ENCODE results near the gene COQ7. TPM values are rescaled to one million over a fixed set of nuclear protein-coding genes. Genes with fewer than 3 reads are reported as not detected.

Gene COQ7
- total RNA-seq, 1 donor from 2014 or later, result 29.2 TPM

DNA sequence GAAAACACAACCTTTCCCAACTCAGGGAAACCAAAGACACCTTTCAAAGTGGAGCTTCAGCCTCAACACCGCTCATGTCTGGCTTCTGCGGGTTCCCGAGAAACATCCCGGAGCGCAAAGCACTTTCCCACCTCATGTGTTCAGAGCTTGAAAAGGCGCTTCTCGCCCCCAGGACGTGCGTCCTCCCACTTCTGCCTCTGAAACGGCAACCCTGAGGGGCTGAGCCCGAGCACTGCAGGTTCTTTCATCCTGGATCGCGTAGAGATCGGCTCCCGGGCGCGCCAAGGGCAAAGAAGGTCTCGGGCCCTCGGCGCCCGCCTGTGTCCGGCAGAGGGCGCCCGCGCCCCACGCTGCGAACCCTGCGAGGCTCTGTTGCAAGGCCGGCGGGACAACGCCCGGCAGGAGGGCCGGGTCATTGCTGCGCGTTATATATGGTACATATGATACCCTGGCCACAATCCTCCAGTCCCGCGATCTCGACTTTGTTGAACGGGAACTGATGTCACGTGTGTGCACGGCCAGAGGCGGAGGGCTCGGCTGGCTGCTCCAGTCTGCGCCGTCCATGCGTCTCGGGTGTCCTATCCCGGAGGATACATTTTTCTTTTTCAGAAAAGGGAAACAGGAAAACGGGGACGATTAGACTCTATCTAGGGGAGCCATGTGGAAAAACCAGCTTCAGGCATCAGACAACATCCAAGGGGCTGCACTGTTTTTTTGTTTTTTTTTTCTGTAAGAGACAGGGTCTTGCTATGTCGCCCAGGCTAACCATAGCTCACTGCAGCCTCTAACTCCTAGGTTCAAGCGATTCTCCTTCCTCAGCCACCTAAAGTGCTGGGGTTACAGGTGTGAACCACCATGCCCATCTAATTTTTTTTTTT lies 19.1 kb downstream of the COQ7 start:
- H3K36me3 Mint-ChIP-seq, result peaks cover 9% of the 10 kb centered on the region
- peak; percentile 69 to 92 for DNase-seq (ENCODE audit: low spot score in 2 of 2, unreplicated experiment in 2 of 2)
- peaks cover 3% of the 10 kb centered on the region for H3K27me3 Mint-ChIP-seq (ENCODE audit: low read depth)
- peak overlapping the region; percentile 69 for H3K4me3 Mint-ChIP-seq
- H3K9me3 Mint-ChIP-seq, result peaks cover 10% of the 10 kb centered on the region
- H3K4me1 Mint-ChIP-seq, result peaks cover 15% of the 10 kb centered on the region
- TF ChIP-seq, protein P1, sequence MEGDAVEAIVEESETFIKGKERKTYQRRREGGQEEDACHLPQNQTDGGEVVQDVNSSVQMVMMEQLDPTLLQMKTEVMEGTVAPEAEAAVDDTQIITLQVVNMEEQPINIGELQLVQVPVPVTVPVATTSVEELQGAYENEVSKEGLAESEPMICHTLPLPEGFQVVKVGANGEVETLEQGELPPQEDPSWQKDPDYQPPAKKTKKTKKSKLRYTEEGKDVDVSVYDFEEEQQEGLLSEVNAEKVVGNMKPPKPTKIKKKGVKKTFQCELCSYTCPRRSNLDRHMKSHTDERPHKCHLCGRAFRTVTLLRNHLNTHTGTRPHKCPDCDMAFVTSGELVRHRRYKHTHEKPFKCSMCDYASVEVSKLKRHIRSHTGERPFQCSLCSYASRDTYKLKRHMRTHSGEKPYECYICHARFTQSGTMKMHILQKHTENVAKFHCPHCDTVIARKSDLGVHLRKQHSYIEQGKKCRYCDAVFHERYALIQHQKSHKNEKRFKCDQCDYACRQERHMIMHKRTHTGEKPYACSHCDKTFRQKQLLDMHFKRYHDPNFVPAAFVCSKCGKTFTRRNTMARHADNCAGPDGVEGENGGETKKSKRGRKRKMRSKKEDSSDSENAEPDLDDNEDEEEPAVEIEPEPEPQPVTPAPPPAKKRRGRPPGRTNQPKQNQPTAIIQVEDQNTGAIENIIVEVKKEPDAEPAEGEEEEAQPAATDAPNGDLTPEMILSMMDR (IDR thresholded peaks at IDR 0.05; ENCODE audit: unreplicated experiment), result peak; percentile 97
- H3K27ac Mint-ChIP-seq, result peak overlapping the region; percentile 85

- no peak overlapping the region for H3K27ac Mint-ChIP-seq
- H3K27me3 Mint-ChIP-seq (ENCODE audit: low read depth), result peaks cover 3% of the 10 kb centered on the region
- TF ChIP-seq, protein P1 (IDR thresholded peaks at IDR 0.05; ENCODE audit: unreplicated experiment), result no peak
- no peak for DNase-seq (ENCODE audit: low spot score in 2 of 2, unreplicated experiment in 2 of 2)
- peaks cover 7% of the 10 kb centered on the region for H3K9me3 Mint-ChIP-seq
- no peak overlapping the region for H3K4me3 Mint-ChIP-seq
- peaks cover 15% of the 10 kb centered on the region for H3K4me1 Mint-ChIP-seq
- H3K36me3 Mint-ChIP-seq, result no peaks in the 10 kb centered on the region
These were observed 21.0 kb downstream of the COQ7 start for GRCh38 chr16:19088341-19088916.

DNA sequence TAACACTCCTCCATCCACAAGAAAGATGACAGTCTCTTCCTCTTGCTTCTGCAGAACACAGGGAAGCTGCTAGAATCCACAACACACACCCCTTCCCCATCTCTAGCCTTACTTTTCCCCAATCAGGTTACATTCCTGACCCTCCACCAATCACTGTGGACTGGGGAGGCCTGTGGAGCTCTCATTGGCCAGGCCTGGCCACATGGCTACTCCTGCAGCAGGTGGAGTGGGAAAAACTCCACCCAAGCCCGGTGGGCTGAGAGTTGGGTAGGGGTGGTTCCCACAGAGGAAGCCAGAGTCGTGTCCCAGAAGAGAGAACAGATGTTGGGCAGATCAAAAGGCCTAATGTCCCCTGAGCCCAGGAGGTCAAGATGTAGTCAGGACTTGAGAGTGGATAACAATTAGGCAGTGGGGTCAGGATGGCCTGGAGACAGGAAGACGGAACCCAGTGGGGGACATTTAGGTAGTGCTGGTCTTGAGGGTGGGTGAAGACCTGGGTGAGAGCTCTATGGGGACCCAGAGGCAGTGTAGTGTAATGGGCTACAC lies 22.1 kb downstream of the COQ7 start:
- TF ChIP-seq, protein P1 (IDR thresholded peaks at IDR 0.05; ENCODE audit: unreplicated experiment), result no peak
- H3K4me1 Mint-ChIP-seq, result peaks cover 13% of the 10 kb centered on the region
- H3K36me3 Mint-ChIP-seq, result no peaks in the 10 kb centered on the region
- no peak overlapping the region for H3K27ac Mint-ChIP-seq
- H3K9me3 Mint-ChIP-seq, result peaks cover 7% of the 10 kb centered on the region
- no peak overlapping the region for H3K4me3 Mint-ChIP-seq
- peaks cover 3% of the 10 kb centered on the region for H3K27me3 Mint-ChIP-seq (ENCODE audit: low read depth)
- no peak for DNase-seq (ENCODE audit: low spot score in 2 of 2, unreplicated experiment in 2 of 2)

DNA sequence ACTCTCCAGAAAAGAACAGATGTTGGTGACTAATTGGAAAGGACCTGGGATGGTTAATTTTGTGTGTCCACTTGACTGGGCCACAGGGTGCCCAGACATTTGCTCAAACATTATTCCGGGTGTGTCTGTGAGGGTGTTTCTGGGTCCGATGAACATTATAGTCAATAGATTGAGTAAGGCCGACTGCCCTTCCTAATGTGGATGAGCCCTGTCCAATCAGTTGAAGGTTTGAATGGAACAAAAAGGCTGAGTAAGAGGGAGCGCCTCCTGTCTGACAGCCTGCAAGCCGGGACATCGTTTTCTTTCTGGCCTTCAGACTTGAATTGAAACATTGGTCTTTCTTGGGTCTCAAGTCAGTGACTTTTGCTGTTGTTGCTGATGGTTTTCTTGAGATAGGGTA lies 23.5 kb downstream of the COQ7 start:
- H3K27ac Mint-ChIP-seq, result no peak overlapping the region
- no peak for DNase-seq (ENCODE audit: low spot score in 2 of 2, unreplicated experiment in 2 of 2)
- TF ChIP-seq, protein P1 (IDR thresholded peaks at IDR 0.05; ENCODE audit: unreplicated experiment), result no peak
- peaks cover 3% of the 10 kb centered on the region for H3K27me3 Mint-ChIP-seq (ENCODE audit: low read depth)
- no peaks in the 10 kb centered on the region for H3K36me3 Mint-ChIP-seq
- no peak overlapping the region for H3K4me3 Mint-ChIP-seq
- peaks cover 11% of the 10 kb centered on the region for H3K9me3 Mint-ChIP-seq
- H3K4me1 Mint-ChIP-seq, result peaks cover 7% of the 10 kb centered on the region

DNA sequence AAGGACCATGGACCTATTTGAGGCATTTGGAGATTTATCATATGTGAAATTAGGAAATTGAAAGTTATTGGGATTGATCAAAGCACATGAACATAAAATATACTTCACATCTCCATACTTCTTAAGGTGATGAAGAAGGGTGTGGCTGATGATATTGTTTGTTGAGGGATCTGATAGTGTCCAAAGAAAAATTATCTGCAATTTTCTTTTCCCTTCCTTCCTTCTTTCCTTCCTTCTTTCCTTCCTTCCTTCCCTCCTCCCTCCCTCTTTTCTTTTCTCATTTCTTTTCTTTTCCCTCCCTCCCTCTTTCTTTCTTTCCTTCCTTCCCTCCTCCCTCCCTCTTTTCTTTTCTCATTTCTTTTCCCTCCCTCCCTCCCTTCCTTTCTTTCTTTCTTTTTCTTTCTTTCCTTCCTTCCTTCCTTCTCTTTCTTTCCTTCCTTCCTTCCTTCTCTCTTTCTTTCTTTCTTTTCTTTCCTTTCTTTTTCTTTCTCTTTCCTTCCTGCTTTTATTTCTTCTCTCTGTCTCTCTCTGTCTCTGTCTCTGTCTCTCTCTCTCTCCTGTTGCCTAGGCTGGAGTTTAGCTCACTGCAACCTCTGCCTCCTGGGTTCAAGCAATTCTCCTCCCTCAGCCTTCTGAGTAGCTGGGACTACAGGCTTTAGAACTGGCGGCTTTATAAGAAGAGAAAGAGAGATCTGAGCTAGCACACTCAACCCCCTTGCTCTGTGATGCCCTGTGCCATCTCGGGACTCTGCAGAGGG lies 25.4 kb downstream of the COQ7 start:
- Mint-ChIP-seq H3K27ac (no peak overlapping the region), H3K4me3 (no peak overlapping the region), H3K27me3 (ENCODE audit: low read depth) (no peaks in the 10 kb centered on the region), H3K4me1 (no peaks in the 10 kb centered on the region), H3K9me3 (peaks cover 12% of the 10 kb centered on the region), H3K36me3 (no peaks in the 10 kb centered on the region)
- TF ChIP-seq, protein P1 (IDR thresholded peaks at IDR 0.05; ENCODE audit: unreplicated experiment), result no peak
- no peak for DNase-seq (ENCODE audit: low spot score in 2 of 2, unreplicated experiment in 2 of 2)
